UCSD-AML1 (cell line): Measurements from ENCODE around the gene MTX3.

Source experiments
- DNase-seq: peaks from one replicate; lab custom pipeline; 2025; ENCODE audit not compliant: unreplicated experiment; lab: John Stamatoyannopoulos, UW

MTX3 gene

GRCh38 chr5:79984363-79984762 lies 6.7 kb downstream of the MTX3 start:
- no peak for DNase-seq

DNA sequence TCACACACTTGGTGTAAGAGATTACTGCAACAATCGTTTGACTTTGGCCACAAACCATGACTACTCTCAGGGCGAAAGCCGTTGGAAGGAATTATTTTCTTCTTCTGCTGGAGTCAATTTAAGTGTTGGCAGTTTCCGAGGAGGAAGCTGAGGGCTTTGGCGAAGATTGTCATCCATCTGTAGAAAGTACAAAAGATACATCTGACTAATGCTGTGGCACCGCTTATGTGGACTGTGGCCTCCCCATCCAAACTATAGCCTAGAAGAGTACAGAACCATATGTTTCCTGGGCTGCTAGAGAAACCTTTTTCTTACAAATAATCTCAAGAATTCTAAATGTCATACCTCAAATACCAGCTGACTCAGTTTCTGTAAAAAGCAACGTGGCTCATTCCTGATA lies 7.4 kb downstream of the MTX3 start:
- DNase-seq: no peak

GRCh38 chr5:79982136-79982535 lies 8.9 kb downstream of the MTX3 start:
- no peak for DNase-seq

DNA sequence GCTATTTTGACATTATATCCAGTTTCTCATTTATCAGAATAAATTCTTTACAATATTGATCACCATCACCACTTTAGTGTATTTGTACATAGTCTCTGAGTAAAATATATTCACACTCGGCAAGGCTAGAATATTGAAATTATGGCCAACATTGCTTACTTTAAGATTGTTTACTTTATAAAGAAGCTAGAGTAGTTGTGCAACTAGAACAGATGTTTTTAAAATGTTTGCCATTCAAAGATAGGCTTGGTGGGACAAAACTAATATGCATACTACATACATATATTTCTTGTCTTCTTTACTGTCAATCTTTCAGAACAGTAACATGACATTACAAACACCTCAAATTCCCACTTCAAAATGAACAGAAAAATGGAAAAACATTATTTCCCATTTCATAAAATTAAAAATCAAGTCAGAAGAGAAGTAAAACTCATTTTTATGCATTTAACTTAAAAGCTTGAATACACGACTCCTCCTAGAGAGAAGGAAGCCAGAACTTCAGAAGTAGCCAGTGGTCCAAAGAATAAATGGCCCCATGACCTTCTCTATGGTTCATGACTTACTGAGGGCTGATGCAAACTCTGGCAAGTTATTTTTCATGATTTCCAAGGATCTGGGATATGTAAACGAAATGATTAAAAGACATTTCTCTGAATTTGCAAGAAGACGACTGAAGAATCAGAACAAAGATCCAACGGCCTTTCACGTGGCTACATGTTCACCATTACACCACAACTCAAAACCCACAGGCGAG lies 14.1 kb downstream of the MTX3 start:
- no peak for DNase-seq

DNA sequence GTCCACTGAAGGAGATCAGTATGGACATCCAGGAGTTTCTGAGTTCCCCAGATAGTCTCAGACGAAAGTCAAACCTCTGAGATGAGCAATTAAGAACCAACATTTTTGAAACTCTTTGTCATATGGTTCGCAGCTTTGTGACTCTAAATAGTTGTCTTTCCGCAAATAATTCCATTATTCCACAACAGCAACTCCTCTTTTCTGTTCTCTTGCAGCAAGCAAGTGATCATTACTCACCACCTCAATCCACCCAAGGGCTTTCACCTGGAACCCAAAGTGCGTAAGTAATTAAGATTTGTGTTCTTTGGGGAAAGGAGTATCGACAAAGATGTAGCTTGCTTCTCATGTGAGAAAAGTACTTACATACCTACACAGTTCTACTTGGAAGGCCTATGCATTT lies 15.6 kb downstream of the MTX3 start:
- DNase-seq: no peak

DNA sequence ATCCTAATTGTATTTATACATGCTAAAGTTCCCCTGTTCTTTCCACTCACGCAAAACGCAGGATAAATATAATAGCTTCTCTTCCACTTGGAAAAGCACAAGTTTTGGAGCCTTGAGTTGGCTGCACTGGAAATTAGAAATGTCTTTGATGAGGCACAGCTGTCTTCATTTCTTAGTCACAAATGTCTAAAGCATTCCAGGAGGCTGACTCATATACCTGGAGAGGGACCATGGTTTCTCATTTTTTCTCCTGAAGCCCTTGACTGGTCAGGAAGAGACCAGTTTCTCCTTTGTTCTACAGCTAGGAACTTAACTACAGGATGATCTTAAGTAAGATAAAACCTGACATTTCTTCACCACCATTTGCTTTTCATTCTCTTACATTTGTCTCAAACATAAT lies 16.2 kb downstream of the MTX3 start:
- no peak for DNase-seq

DNA sequence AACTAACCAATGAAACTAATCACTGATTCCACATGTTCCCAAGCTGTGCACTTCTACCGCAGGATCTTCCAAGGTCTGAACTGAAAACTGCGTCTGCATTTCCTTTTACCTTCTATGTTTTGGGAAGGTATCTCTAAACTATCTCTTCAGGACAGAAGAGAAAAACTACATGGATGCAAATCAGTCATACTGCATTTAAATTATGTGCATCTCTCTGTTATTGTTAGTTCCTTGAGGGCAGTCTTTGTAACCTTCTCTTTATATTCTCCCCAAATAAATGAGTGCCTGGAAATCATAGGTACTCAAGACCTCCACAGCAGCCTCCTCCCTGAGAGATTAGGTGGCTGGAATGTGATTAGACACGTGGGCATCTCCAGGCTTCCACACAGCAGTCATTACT lies 17.1 kb downstream of the MTX3 start:
- DNase-seq: no peak

- DNase-seq: no peak
Observed at GRCh38 chr5:79973511-79973910, 17.6 kb downstream of the MTX3 start.

DNA sequence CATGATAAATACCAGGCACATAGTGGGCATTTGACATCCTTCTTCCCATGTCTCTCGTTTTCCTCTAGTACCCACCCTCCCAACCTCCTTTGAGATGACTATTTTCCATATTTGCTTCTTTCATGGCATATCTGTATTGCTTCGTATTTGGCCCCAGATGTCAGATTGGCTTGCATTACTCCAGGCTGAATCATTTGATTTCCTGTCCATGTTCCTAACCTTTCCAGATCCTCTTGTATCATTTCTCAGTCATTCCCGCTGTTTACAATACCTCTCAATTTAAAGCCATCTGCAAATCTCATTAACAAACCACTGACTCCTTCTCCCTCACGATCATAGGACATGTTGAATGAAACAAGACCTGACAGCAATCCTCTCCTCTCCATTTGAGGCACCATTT lies 19.9 kb downstream of the MTX3 start:
- no peak for DNase-seq

DNA sequence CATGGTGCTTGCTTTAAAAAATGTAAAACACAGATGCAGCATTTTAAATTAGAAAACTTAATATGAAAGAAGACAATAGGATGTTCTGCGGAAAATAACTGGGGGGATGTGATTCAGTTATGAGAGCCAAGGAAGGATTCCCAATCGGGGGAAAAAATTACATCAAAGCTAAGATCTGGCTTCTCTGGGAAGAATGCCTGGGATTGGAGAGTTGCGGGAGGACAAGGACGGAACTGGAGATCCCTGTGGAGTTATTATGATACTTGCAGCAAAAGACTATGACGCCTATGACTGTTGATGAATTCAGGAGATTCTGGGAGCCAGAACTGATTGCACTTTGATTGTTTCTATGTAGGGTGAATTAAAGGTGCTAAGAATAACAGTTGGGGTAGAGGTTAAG lies 24.6 kb downstream of the MTX3 start:
- DNase-seq: no peak

DNA sequence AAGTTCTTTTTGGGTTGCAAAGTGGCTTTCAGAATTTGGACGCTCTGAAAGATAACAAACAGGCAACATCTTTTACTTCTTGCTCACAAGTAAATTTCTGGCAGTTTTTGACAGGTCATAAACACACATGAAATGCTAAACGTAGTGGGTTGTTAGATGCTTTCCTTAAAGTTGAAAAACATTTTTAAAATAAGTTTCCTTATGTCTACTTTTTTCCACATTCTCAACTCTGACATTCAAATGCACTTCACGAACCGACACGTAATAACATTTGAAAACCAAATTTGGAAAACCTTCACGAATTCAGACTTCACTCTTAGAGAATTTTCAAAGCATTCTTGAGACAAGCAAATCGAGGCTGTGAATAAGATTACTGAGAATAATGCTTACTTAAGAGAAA lies 26.9 kb downstream of the MTX3 start:
- DNase-seq: no peak

- no peak for DNase-seq
Observed at GRCh38 chr5:79963261-79964061, 27.6 kb downstream of the MTX3 start.

DNA sequence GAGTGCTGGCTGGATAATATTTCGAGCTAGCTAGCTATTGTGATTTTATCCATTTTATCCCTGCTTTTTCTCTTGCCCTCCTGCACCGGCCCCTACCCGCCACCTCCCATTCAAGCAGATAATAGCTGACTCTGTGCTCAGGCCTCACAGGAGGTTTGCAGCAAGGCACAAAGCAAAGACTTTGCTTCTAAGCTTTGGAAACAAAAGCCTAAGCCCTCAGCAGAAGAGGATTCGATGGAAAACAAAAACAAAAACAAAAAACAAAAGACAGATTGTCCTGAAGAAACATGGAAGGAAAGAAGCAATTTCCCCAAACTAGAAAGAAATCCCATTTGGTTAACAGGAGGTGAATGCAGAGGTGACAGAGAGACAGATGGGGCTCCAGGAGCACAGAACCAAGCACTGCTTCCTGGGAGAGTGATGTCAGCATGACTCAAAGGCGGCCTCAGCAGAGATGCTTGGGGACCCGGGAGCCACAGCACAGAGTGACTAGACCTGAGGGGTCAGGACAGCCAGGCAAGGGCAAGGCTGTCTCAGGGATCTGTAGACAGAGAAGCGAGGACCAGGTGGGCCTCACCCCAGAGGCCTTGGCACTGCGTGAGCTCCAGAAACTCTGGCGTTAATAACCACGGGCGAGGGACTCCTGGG lies 28.4 kb downstream of the MTX3 start:
- DNase-seq: no peak

GRCh38 chr5:79961716-79962574 lies 29.1 kb downstream of the MTX3 start:
- DNase-seq: no peak

DNA sequence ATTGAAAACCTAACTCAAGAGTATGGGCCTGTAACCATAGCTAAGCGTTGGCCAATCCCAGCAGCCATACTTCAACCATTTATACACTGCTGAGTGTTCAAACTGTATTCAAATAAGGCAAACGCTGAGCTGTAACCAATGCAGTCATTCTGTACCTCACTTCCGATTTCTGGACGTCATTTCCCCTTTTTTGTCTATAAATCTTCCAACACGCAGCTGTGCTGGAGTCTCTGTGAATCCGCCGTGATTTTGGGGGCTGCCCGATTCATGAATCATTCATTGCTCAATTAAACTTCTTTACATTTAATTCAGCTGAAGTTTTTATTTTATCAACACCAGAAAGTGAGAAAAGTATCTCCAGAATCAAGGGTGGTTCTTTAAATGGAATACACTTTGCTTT lies 31.7 kb downstream of the MTX3 start:
- DNase-seq: no peak

DNA sequence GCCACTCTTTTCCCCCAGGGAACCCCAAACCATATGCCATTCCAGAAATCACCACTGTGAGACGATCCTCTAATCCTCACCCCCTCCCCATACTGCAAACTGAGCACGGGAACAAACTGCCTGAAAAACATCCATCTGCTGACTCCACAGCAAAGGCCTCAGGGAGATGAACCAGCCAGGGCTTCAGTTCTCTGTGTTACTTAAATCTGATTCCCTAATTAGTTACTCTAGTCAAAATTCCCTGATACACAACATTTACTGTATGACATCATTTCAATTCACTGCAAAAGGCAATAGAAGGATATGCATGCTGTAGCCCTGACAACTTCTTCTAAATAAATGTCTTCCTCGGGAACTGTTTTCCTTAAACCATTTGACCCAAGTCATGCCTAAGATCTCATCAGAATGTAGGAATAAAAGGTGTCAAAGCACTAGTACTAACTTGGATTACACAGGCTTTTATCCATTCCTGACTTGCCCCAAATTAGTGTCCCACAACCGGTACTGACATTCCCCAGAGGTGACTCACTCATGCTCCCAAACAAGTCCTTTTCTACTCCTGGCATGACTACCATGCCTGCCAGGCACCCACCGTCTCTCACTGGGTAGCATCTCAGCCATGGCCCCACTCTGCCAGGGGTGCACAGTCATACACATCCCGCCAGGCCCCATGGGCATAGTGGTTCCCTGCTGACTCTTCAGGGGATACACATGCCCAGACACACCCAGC lies 35.0 kb downstream of the MTX3 start:
- no peak for DNase-seq

GRCh38 chr5:79955356-79955895 lies 35.6 kb downstream of the MTX3 start:
- DNase-seq: no peak

GRCh38 chr5:79954620-79955019 lies 36.4 kb downstream of the MTX3 start:
- DNase-seq: no peak

DNA sequence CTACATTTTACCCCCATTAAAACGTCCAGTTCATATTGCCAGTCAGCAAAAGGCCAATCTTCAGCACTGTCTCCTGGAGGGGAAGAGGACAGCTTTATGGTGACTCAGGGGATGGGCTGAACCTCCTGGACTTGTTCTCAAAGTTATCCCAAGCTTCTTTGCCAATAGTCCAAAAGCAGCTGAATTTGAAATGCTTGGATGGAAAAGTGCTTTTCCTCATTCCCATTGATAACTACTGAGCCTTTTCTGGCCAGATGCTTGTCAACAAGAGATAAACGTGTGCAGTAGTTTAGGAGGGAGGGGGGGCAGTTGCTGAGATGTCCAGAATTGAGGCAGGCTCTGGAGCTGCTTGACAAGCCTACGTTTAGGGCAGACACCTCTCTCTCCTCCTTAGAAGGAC lies 43.5 kb downstream of the MTX3 start:
- DNase-seq: no peak

GRCh38 chr5:79938468-79938867 lies 52.6 kb downstream of the MTX3 start:
- no peak for DNase-seq
